GM12864 (cell line): Measurements from ENCODE around the gene OLIG1.

ENCODE experiments used
- DNase-seq: peaks from one replicate; pipeline ENCODE4 v3.0.0-alpha.2; 2011; ENCODE audit warnings: low read depth
- H3K4me3 ChIP-seq: 2 replicates; pipeline ENCODE4 v1.5.1; 2011; ENCODE audit warnings: mild to moderate bottlenecking, low read depth, low read length, control low read depth
- CTCF ChIP-seq: IDR thresholded peaks from 2 replicates; pipeline ENCODE4 v1.5.1; 2011; ENCODE audit warnings: low read depth, mild to moderate bottlenecking, moderate library complexity, low read length, control low read depth, inconsistent platforms; ENCODE audit errors: missing control alignments

OLIG1 gene

DNA sequence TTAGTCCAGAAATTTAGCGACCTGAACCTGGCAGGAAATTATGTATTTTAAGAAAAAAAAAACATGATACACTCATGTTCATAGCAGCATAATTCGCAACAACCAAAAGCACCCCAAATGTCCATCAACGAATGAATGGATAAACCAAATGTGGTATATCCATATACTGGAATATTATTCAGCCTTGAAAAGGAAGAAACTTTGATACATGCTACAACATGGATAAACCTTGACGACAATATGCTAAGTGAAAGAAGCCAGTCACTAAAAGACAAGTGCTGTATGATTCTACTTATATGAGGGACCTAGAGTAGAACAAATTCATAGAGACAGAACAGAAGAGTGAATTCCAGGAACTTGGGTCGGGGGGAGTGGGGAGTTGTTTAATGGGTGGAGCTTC, 698 bp upstream of the OLIG1 start:
- no peak for DNase-seq
- no peak overlapping the region for H3K4me3 ChIP-seq
- no peak for TF ChIP-seq CTCF

GRCh38 chr21:33069645-33069993, 322 bp upstream of the OLIG1 start:
- H3K4me3 ChIP-seq: no peak overlapping the region
- no peak for DNase-seq
- no peak for TF ChIP-seq CTCF

GRCh38 chr21:33070744-33070997, 730 bp downstream of the OLIG1 start:
- no peak for TF ChIP-seq CTCF
- no peak overlapping the region for H3K4me3 ChIP-seq
- no peak for DNase-seq

DNA sequence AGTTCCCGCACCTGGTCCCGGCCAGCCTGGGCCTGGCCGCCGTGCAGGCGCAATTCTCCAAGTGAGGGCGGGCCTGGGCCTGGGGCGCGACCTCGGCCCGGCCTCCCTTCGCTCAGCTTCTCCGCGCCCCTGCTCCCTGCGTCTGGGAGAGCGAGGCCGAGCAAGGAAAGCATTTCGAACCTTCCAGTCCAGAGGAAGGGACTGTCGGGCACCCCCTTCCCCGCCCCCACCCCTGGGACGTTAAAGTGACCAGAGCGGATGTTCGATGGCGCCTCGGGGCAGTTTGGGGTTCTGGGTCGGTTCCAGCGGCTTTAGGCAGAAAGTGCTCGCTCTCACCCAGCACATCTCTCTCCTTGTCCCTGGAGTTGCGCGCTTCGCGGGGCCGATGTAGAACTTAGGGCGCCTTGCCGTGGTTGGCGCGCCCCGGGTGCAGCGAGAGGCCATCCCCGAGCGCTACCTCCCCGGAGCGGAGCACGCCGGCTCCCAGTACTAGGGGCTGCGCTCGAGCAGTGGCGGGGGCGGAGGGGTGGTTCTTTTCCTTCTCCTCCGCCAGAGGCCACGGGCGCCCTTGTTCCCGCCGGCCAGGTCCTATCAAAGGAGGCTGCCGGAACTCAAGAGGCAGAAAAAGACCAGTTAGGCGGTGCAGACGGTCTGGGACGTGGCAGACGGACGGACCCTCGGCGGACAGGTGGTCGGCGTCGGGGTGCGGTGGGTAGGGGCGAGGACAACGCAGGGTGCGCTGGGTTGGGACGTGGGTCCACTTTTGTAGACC, 1.2 kb downstream of the OLIG1 start:
- no peak overlapping the region; the same call in 1 of the 2 replicates for H3K4me3 ChIP-seq
- DNase-seq: no peak
- TF ChIP-seq CTCF: no peak

GRCh38 chr21:33071770-33072306, 1.9 kb downstream of the OLIG1 start:
- H3K4me3 ChIP-seq: no peak overlapping the region; the same call in 1 of the 2 replicates
- DNase-seq: no peak
- TF ChIP-seq CTCF: no peak

DNA sequence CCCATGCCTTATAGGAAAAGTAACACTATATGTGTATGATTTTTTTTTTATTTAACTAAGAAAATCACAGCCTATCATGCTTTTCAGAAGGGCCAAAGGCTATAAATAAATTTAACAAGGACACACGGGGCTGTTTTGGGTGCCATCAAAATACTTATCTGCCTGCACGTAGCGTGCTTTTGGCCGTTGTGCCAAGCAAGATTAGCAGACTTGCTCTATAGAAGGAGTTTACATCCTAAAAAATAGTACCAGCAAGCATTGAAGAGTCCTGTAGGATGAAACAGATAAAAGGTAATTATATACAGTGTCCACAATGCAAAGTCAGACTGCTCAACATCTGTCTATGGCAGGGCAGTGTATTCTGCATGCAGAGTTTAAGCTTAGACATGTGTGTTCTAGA, 3.7 kb downstream of the OLIG1 start:
- TF ChIP-seq CTCF: no peak
- no peak overlapping the region for H3K4me3 ChIP-seq
- no peak for DNase-seq

GRCh38 chr21:33075128-33075527, 5.2 kb downstream of the OLIG1 start:
- no peak for DNase-seq
- no peak for TF ChIP-seq CTCF
- no peak overlapping the region for H3K4me3 ChIP-seq
